NB4 (cell line): ENCODE data around the gene PDCD1.

Source experiments
- CTCF ChIP-seq: IDR thresholded peaks from one replicate; pipeline ENCODE4 v1.5.1; 2012; ENCODE audit warnings: low read depth, low read length
- MYC ChIP-seq: IDR thresholded peaks from 2 replicates; pipeline ENCODE4 v1.6.1; 2011; ENCODE audit warnings: low read depth, low read length
- POLR2A ChIP-seq: IDR thresholded peaks from 2 replicates; pipeline ENCODE4 v1.6.1; 2011; ENCODE audit warnings: mild to moderate bottlenecking; ENCODE audit not compliant: insufficient read length; ENCODE audit errors: extremely low read depth
- TF ChIP-seq, protein P1 (sequence below): IDR thresholded peaks from 2 replicates; pipeline ENCODE4 v1.6.1; 2011; ENCODE audit warnings: low read depth, low read length

DNA sequence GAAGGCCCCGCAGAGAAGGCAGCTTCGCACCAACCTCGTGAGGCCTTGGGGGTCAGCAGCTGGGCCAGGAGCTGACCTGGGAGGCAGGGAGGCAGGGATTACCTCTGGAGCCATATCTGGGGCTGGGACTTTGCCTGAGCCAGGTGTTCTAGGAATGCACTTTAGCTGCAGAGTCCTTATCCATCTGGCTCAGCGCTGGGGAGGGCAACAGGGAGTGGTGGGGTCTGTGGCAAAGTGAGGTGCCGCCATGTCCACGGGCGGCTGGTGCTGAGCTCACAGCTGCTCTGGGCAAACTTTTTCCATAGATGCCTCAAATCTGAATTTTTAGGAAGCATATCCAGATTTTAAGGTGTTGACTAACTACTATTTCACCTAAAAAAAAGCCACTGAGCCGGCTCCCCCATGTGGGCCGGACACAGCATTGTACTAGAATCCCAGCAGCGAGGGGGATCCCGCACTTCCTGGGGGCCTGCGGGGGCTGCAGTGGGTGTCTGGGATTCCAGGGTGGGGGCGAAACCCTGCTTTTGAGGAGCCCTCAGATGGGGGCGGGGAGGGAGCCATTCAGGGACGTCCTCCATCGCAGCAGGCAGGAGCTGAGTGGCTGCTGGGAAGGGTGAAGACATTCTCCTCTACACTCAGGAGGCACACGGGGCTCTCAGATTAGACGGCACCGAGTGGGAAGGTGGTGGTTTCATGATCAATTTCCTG is 45.5 kb upstream of the PDCD1 start:
- no peak for TF ChIP-seq POLR2A
- no peak for TF ChIP-seq CTCF
- TF ChIP-seq, protein P1, sequence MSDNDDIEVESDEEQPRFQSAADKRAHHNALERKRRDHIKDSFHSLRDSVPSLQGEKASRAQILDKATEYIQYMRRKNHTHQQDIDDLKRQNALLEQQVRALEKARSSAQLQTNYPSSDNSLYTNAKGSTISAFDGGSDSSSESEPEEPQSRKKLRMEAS, result no peak
- TF ChIP-seq MYC, result no peak
